ENCODE data around the gene DALRD3.
A peak's percentile ranks its signal among the peaks of the same experiment; 100 is the strongest.

DALRD3 gene

GRCh38 chr3:49004352-49005302 is 13.8 kb downstream of the DALRD3 start:
- DNase-seq: no peak

- no peak for DNase-seq
Observed at GRCh38 chr3:49001155-49001554, 17.2 kb downstream of the DALRD3 start.

GRCh38 chr3:48999085-48999858 is 19.1 kb downstream of the DALRD3 start:
- DNase-seq: no peak

- no peak for DNase-seq
Observed at GRCh38 chr3:48997714-48998637, 20.4 kb downstream of the DALRD3 start.

- no peak for DNase-seq
Observed at GRCh38 chr3:48997102-48997635, 21.2 kb downstream of the DALRD3 start.

- DNase-seq: no peak
Observed at GRCh38 chr3:48996640-48997039, 21.7 kb downstream of the DALRD3 start.

GRCh38 chr3:48993834-48994233 is 24.5 kb downstream of the DALRD3 start:
- no peak for DNase-seq

GRCh38 chr3:48991851-48992545 is 26.4 kb downstream of the DALRD3 start:
- no peak for DNase-seq

- peak in 2 of 5 experiments; percentile 18 to 55 for DNase-seq
Observed at GRCh38 chr3:48990636-48991469, 27.5 kb downstream of the DALRD3 start.

- peak; percentile 37 to 81 (median 65) for DNase-seq
Observed at GRCh38 chr3:48989796-48990635, 28.4 kb downstream of the DALRD3 start, which contains the start of gene P4HTM. Gene P4HTM, plus strand, starts transcription at chr3:48990241. Its CDS starts 16 bp downstream, at chr3:48990257.

- no peak for DNase-seq
Observed at GRCh38 chr3:48989126-48989795, 29.1 kb downstream of the DALRD3 start.

GRCh38 chr3:48985831-48986376 is 32.5 kb downstream of the DALRD3 start:
- DNase-seq: no peak

GRCh38 chr3:48984663-48985062 is 33.7 kb downstream of the DALRD3 start:
- no peak for DNase-seq

GRCh38 chr3:48983096-48983495 is 35.3 kb downstream of the DALRD3 start:
- DNase-seq: no peak

- no peak for DNase-seq
Observed at GRCh38 chr3:48982686-48983085, 35.7 kb downstream of the DALRD3 start.

GRCh38 chr3:48982016-48982415 is 36.4 kb downstream of the DALRD3 start:
- DNase-seq: no peak

GRCh38 chr3:48980295-48980694 is 38.1 kb downstream of the DALRD3 start:
- no peak for DNase-seq

GRCh38 chr3:48979451-48979850 is 38.9 kb downstream of the DALRD3 start:
- no peak for DNase-seq

Measured in T-helper 2 cell (primary cell).